Activated CD4-positive, alpha-beta memory T cell treated with anti-CD3 and anti-CD28 coated beads, Interleukin-2, amount 10 ng/mL, durations not matched to agents 7 days and 5 days (primary cell): Measurements from ENCODE around the gene PHLDB3. TPM values are rescaled to one million over a fixed set of nuclear protein-coding genes. Genes with fewer than 3 reads are reported as not detected.

Source experiments
- CTCF ChIA-PET: fragments of 350-600 bp; sonication (Branson Sonifier 250); formaldehyde crosslinking; loops from one replicate; lab custom pipeline; 2021; ENCODE audit warnings: antibody characterized with exemption, inconsistent platforms; lab: Charles Lee
- POLR2A ChIA-PET: fragments of 350-600 bp; sonication (Branson Sonifier 250); formaldehyde crosslinking; loops from one replicate; lab custom pipeline; 2021; ENCODE audit warnings: antibody characterized with exemption; lab: Charles Lee
- DNase-seq: peaks from one replicate; pipeline ENCODE4 v3.0.0-alpha.2; 2020
- H3K27ac Mint-ChIP-seq: one replicate; pipeline ENCODE4 v1.8.0; 2021; ENCODE audit warnings: mild to moderate bottlenecking, mixed read lengths
- H3K27me3 Mint-ChIP-seq: one replicate; pipeline ENCODE4 v1.8.0; 2021; ENCODE audit warnings: mixed read lengths
- H3K36me3 Mint-ChIP-seq: one replicate; pipeline ENCODE4 v1.8.0; 2021; ENCODE audit warnings: low read depth, mixed read lengths
- H3K4me1 Mint-ChIP-seq: one replicate; pipeline ENCODE4 v1.8.0; 2021; ENCODE audit warnings: mixed read lengths
- H3K4me3 Mint-ChIP-seq: one replicate; pipeline ENCODE4 v1.8.0; 2021; ENCODE audit warnings: mild to moderate bottlenecking, mixed read lengths
- H3K9me3 Mint-ChIP-seq: one replicate; pipeline ENCODE4 v1.8.0; 2021; ENCODE audit warnings: mixed read lengths
- total RNA-seq, 2 experiments: library from RNA; stranded (reverse); gene quantifications; one replicate each; pipeline ENCODE4 v1.2.3, GENCODE V29; 2021

The PHLDB3 gene
- total RNA-seq, 2 experiments from 2014 or later: 12.0 to 15.2 TPM

DNA sequence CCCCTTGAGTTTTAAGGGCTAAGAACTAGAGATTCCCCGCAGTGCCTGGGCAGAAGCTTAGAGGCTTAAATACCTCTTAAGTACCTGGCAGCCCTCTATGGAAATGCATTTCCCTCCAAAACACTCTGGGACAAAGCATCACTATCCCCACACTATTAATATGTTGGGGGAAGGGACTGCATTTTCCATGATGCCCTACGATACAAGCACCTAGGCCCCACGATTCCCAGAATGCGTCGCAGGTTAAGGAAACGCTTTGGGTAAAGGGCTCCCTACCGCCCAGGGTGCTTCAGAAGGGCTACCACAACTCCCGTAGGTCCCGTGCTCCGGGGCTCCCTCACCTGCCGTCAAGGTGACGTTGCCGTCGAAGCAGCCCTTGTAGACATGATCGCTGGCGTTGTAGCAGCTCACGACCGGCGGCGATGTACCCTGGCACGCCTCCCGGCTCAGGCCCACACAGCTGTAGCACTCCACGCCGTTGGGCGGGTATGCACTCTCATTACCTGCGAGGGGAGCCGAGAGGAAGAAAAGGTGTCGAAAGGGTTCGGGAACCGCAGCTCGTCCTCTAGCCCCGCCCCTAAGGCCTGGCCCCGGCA is 41.7 kb downstream of the PHLDB3 start:
- DNase-seq: no peak
- Mint-ChIP-seq H3K4me1 (peaks cover 28% of the 10 kb centered on the region), H3K4me3 (peak overlapping the region; percentile 88), H3K27me3 (peaks cover 12% of the 10 kb centered on the region), H3K36me3 (no peaks in the 10 kb centered on the region), H3K9me3 (no peaks in the 10 kb centered on the region), H3K27ac (peak overlapping the region; percentile 93)
- ChIA-PET POLR2A (interaction anchor here (1.0 to 2.8 kb wide), 10 partner anchors 11 to 291 kb away, joined by 3 to 23 read pairs (median 5); partner anchors contain the start of genes IRGQ, PHLDB3, SMG9 and ZNF575), CTCF (interaction anchor here (0.8 to 3.2 kb wide), 16 partner anchors 10 to 206 kb away, joined by 3 to 49 read pairs (median 8); partner anchors contain the start of gene PHLDB3)

DNA sequence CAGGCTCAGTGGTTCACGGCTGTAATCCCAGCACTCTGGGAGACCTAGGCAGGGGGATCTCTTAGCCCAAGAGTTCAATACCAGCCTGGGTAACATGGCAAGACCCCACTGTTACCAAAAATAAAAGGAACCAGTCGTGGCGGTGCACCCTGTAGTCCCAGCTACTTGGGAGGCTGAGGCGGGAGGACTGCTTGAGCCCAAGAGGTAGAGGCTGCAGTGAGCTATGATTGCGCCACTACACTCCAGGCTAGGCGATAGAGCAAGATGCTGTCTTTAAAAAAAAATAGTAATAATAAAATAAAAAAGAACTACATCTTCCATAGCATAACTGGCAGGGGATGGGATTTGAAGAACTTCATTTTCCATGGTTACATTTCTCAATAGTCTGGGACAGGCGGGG is 42.2 kb downstream of the PHLDB3 start:
- DNase-seq: no peak
- peaks cover 24% of the 10 kb centered on the region for H3K4me1 Mint-ChIP-seq
- no peaks in the 10 kb centered on the region for H3K36me3 Mint-ChIP-seq
- H3K9me3 Mint-ChIP-seq: no peaks in the 10 kb centered on the region
- H3K27ac Mint-ChIP-seq: no peak overlapping the region
- ChIA-PET POLR2A (interaction anchor here (1.5 to 2.8 kb wide), 4 partner anchors 12 to 134 kb away, joined by 3 to 23 read pairs (median 9); partner anchors contain the start of genes IRGQ, PHLDB3 and ZNF576), CTCF (interaction anchor here (1.8 to 3.2 kb wide), 6 partner anchors 12 to 92 kb away, joined by 7 to 49 read pairs (median 17); partner anchors contain the start of gene PHLDB3)
- H3K4me3 Mint-ChIP-seq: no peak overlapping the region
- peaks cover 12% of the 10 kb centered on the region for H3K27me3 Mint-ChIP-seq

DNA sequence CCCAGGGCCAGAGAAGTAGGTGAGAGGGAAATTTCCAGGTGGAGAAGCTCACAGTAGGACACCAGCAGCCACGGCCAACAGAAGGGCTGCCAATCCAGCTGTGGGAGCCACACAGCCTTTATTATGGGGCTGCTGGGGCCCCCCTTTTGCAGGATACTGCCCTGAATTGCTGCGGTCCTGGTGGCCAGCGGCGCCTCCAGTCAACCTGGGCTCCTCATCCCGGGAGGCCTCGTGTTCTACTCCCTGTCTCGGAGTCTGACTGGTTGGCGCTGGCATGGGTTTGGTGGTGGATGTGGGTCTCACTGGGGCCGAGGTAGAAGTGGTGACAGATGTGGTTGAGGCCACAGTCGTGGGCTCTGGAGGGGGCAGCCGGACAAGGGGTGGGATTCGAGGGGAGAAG is 43.2 kb downstream of the PHLDB3 start:
- ChIA-PET CTCF (interaction anchor here (0.6 to 2.8 kb wide), 3 partner anchors 14 to 133 kb away, joined by 3 to 19 read pairs (median 4); no protein-coding TSS in a partner anchor), POLR2A (interaction anchor here (0.9 to 1.2 kb wide), 2 partner anchors 22 to 43 kb away, joined by 3 to 5 read pairs; partner anchors contain the start of gene PHLDB3)
- Mint-ChIP-seq H3K4me1 (peaks cover 20% of the 10 kb centered on the region), H3K4me3 (no peak overlapping the region), H3K36me3 (no peaks in the 10 kb centered on the region), H3K27me3 (peaks cover 12% of the 10 kb centered on the region), H3K9me3 (no peaks in the 10 kb centered on the region), H3K27ac (no peak overlapping the region)
- DNase-seq: no peak

DNA sequence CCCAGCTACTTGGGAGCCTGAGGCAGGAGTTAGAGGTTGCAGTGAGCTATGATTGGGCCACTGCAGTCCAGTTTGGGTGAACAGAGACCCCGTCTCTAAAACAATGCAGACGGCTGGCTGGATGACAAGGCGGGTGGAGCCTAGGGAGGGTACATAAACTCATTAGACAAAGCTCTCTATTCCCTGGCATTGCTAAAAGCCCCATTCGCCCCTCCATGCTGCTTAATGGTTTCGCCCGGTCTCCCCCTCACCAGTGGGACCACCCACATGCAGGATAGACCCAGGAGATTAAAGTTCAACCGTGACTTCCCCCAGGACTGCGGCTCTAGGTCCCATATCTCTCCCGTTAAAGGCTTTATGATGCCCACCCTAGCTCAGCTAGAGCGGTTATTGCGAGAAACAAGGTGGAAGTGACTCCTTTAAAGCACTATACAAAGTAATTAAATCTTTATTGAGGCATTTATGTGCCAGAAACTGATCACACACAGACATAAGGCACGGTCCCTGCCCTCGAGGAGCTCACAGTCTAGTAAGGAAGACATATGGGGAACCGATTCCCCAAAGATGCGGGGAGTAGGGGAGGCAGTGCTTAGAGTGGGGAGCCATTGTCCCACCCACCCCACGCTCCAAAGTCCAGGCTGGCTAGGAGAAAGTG is 44.1 kb downstream of the PHLDB3 start:
- DNase-seq: no peak
- H3K9me3 Mint-ChIP-seq: no peaks in the 10 kb centered on the region
- no peaks in the 10 kb centered on the region for H3K36me3 Mint-ChIP-seq
- H3K4me1 Mint-ChIP-seq: peaks cover 19% of the 10 kb centered on the region
- ChIA-PET POLR2A (interaction anchor here (0.9 to 1.4 kb wide), 3 partner anchors 14 to 44 kb away, joined by 3 to 5 read pairs (median 3); partner anchors contain the start of gene PHLDB3), CTCF (interaction anchor here (1.3 to 2.8 kb wide), 2 partner anchors 14 to 59 kb away, joined by 4 to 19 read pairs; no protein-coding TSS in a partner anchor)
- no peak overlapping the region for H3K27ac Mint-ChIP-seq
- H3K27me3 Mint-ChIP-seq: peaks cover 8% of the 10 kb centered on the region
- no peak overlapping the region for H3K4me3 Mint-ChIP-seq

DNA sequence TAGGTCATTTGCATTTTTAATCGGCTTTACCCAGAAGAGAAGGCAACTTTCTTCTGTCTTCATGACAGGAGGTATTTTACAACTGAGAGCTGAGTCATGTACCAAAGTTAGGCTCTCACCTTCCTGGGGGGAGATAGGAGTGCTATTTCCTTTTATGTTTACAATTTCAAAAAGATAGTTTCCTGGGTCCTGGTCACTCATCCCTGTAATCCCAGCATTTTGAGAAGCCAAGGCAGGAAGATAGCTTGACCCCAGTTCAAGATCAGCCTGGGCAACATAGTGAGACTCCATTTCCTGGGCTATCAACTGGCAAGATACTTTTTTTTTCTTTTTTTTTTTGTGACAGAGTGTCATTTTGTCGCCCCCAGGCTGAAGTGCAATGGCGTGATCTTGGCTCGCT is 46.7 kb downstream of the PHLDB3 start:
- Mint-ChIP-seq H3K4me3 (no peak overlapping the region), H3K9me3 (no peaks in the 10 kb centered on the region), H3K36me3 (no peaks in the 10 kb centered on the region), H3K27me3 (peaks cover 8% of the 10 kb centered on the region), H3K4me1 (peaks cover 10% of the 10 kb centered on the region), H3K27ac (no peak overlapping the region)
- DNase-seq: no peak
- POLR2A ChIA-PET: no interaction called here
- CTCF ChIA-PET: interaction anchor here (0.7 to 3.8 kb wide), 4 partner anchors 10 to 196 kb away, joined by 3 to 33 read pairs (median 3); no protein-coding TSS in a partner anchor

DNA sequence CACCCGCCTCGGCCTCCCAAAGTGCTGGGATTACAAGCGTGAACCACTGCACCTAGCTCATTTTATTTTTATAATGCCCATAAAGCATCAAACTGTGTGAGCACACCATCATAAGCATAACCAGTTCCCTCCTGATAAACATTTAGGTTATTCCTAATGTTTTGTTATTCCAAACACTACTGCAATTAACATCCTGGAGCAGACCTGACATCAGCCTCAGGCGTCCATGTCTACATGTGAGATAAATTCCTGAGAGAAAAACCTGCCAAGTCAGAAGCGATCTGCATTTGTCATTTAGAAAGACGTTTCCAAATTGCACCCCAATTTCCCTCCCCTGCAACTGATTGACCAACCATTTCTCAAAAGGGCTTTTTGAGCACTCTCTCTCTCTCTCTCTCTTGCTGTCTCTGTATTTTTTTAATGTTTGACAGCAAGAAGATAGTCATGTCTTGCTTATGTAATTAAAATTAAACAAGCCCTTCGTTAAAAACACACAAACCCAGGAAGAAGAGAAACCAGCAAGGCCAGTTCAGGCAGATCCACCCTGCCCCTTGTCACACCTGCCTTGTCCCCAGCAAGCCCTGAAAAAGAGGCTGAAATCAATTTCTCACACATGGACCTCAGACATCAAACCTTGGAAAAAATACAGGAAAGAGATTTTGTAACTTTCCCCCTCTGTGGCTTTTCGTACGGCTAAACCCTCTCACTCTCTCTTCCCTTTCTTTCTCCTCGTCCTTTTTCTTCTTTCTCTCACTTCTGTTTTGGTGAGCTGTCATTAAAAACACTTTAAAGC is 49.0 kb downstream of the PHLDB3 start:
- Mint-ChIP-seq H3K9me3 (peaks cover 8% of the 10 kb centered on the region), H3K4me1 (peaks cover 12% of the 10 kb centered on the region), H3K27me3 (peaks cover 8% of the 10 kb centered on the region), H3K36me3 (no peaks in the 10 kb centered on the region), H3K4me3 (no peak overlapping the region), H3K27ac (no peak overlapping the region)
- DNase-seq: no peak
- ChIA-PET CTCF (interaction anchor here (0.8 to 3.8 kb wide), 4 partner anchors 8 to 23 kb away, joined by 3 to 33 read pairs (median 4); no protein-coding TSS in a partner anchor), POLR2A (interaction anchor here (0.6 kb wide), 1 partner anchor 18 kb away, joined by 3 read pairs; no protein-coding TSS in a partner anchor)

DNA sequence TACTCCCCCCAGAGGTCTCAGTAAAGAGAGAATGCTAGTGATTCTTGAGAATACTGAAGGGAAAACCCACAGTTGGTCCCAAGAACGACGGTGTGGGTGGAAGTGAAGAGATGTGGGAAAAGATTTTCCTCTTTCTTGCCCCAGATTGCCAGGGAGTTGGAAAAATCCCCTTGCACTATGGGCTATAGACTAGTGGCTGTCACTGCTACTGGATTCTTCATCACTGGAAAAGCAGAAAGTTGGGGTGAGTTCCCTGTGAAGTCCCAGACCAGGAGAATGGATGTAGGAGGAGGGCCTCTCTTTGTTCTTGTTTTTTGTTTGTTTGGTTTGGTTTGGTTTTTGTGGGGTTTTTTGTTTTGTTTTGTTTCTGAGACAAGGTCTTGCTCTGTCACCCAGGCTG is 50.5 kb downstream of the PHLDB3 start:
- Mint-ChIP-seq H3K27ac (no peak overlapping the region), H3K27me3 (peaks cover 8% of the 10 kb centered on the region), H3K4me1 (peaks cover 14% of the 10 kb centered on the region), H3K9me3 (peaks cover 8% of the 10 kb centered on the region), H3K36me3 (no peaks in the 10 kb centered on the region), H3K4me3 (no peak overlapping the region)
- no peak for DNase-seq
- ChIA-PET POLR2A (no interaction called here), CTCF (no interaction called here)

DNA sequence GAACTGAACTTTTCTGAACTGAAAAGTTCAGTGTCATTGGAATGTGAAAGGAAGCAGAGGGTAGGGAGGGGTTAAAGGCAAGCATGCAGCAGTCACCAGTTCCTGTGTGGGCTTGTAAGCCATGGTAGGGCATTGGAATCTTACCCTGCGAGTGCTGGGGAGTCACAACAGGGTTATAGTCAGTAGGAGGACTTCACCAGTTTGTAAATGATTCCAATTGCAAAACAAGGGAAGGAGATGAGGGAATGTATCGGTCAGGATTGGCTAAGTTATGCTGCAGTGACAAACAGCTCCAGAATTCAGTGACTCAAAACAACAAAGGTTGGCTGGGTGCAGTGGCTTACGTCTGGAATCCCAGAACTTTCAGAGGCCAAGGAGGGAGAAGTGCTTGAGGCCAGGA is 52.0 kb downstream of the PHLDB3 start:
- CTCF ChIA-PET: no interaction called here
- H3K4me3 Mint-ChIP-seq: no peak overlapping the region
- POLR2A ChIA-PET: no interaction called here
- H3K4me1 Mint-ChIP-seq: peaks cover 14% of the 10 kb centered on the region
- H3K27me3 Mint-ChIP-seq: peaks cover 8% of the 10 kb centered on the region
- H3K9me3 Mint-ChIP-seq: peaks cover 8% of the 10 kb centered on the region
- H3K27ac Mint-ChIP-seq: no peak overlapping the region
- DNase-seq: no peak
- H3K36me3 Mint-ChIP-seq: no peaks in the 10 kb centered on the region

DNA sequence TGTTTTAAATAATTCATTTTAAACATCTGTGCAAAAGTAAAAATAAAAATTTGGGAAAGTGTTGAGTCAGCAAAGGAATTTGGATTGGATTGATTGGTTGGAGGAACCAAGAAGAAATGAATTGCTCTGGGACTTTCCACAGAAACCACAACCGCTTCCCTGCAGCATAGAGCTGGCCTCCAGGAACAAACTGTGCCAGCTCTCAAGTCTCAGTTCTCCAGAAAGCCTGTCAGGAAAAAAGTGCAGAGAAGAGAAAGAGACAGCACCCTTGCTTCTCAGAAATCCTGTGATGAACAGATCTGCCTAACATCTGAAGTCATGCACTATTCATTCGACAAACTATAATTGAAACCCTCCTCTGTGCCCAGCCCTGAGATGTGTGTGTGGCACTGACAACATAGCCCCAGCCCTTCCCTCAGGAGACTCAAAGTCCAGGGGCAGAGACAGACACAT is 54.0 kb downstream of the PHLDB3 start:
- Mint-ChIP-seq H3K4me1 (peaks cover 16% of the 10 kb centered on the region), H3K4me3 (no peak overlapping the region), H3K27ac (no peak overlapping the region), H3K27me3 (peaks cover 6% of the 10 kb centered on the region), H3K9me3 (peaks cover 8% of the 10 kb centered on the region), H3K36me3 (no peaks in the 10 kb centered on the region)
- ChIA-PET POLR2A (interaction anchor here (1.2 to 1.3 kb wide), 2 partner anchors 11 to 12 kb away, joined by 3 to 4 read pairs; no protein-coding TSS in a partner anchor), CTCF (interaction anchor here (1.1 to 9.3 kb wide), 4 partner anchors 16 to 70 kb away, joined by 3 to 193 read pairs (median 4); no protein-coding TSS in a partner anchor)
- DNase-seq: no peak

DNA sequence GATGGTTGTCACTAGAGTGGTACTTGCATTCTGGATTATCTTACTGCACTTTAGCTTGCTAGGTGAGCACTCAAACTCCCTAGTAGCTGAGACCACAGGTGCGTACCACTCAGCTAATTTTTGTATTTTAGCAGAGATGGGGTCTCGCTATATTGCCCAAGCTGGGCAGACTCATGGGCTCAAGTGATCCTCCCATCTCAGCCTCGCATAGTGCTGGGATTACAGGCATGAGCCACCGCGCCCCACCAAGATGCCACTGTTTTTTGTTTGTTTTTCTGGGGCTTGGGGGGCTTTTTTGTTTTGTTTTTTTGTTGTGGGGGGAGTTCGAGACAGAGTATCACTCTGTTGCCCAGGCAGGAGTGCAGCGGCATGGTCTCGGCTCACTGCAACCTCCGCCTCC is 56.9 kb downstream of the PHLDB3 start:
- no peaks in the 10 kb centered on the region for H3K36me3 Mint-ChIP-seq
- DNase-seq: no peak
- H3K27me3 Mint-ChIP-seq: peaks cover 5% of the 10 kb centered on the region
- CTCF ChIA-PET: interaction anchor here (0.6 to 9.3 kb wide), 36 partner anchors 9 to 362 kb away, joined by 3 to 193 read pairs (median 5); partner anchors contain the start of genes IRGQ, PHLDB3, ZNF575 and ZNF576
- no peak overlapping the region for H3K4me3 Mint-ChIP-seq
- H3K4me1 Mint-ChIP-seq: peaks cover 23% of the 10 kb centered on the region
- no peak overlapping the region for H3K27ac Mint-ChIP-seq
- peaks cover 7% of the 10 kb centered on the region for H3K9me3 Mint-ChIP-seq
- POLR2A ChIA-PET: interaction anchor here (1.0 to 2.5 kb wide), 11 partner anchors 9 to 147 kb away, joined by 3 to 15 read pairs (median 4); partner anchors contain the start of genes PHLDB3 and ZNF575

DNA sequence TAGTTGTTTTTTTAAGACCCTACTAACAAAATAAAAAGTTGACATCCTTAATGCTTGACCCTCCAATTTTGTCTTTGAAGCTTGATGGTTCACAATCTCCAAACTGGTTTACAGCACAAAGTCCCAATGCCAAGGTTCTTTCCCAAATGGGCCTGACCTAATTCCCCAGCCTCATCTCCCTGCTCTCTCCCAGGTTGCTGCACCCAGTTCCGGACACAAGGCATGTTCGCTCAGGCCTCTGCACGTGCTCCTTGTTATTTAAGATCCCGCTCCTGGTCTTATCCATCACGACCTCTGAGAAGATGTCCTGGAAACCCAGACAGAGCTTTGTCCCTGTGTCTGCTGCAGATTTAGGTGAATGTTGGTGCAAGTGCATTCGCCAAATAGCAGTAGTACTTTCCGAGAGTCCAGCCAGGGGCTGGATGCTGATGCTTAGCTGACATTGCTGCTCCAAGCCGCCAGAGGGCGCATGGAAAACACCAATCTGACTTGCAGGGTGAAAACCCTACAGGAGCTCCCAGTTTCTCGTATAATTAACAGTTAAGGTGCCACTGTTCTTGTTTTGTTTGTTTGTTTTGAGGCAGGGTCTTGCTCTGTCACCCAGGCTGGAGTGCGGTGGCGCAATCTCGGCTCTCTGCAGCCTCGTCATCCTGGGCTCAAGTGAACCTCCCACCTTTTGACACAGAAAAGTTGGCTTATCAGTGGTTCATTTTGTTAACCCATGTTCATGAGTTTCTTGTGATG is 57.6 kb downstream of the PHLDB3 start:
- H3K36me3 Mint-ChIP-seq: no peaks in the 10 kb centered on the region
- peaks cover 25% of the 10 kb centered on the region for H3K4me1 Mint-ChIP-seq
- no peak overlapping the region for H3K4me3 Mint-ChIP-seq
- no peaks in the 10 kb centered on the region for H3K27me3 Mint-ChIP-seq
- H3K27ac Mint-ChIP-seq: no peak overlapping the region
- H3K9me3 Mint-ChIP-seq: peaks cover 2% of the 10 kb centered on the region
- CTCF ChIA-PET: interaction anchor here (0.7 to 9.3 kb wide), 41 partner anchors 10 to 363 kb away, joined by 3 to 193 read pairs (median 5); partner anchors contain the start of genes IRGQ, PHLDB3, ZNF575 and ZNF576
- POLR2A ChIA-PET: interaction anchor here (0.9 to 2.5 kb wide), 13 partner anchors 8 to 150 kb away, joined by 3 to 15 read pairs (median 4); partner anchors contain the start of genes IRGQ, PHLDB3, ZNF575 and ZNF576
- peak; percentile 82 for DNase-seq
